Measurements from ENCODE around the gene PCSK4.

The PCSK4 gene

GRCh38 chr19:1466018-1466460, 24.1 kb downstream of the PCSK4 start:
- Histone ChIP-seq H3F3A (ENCODE audit: control insufficient read depth, insufficient read depth) (no peaks in the 10 kb centered on the region), H3K4me1 (ENCODE audit: control insufficient read depth, low read length) (peaks cover 12% of the 10 kb centered on the region), H3K4me2 (ENCODE audit: low read length) (no peak overlapping the region), H4K20me1 (ENCODE audit: control insufficient read depth, insufficient read depth, low read depth, low read length) (0 out of 2 replicates have a peak, but pooled peaks cover 3% of the 10 kb centered on the region), H3K79me2 (ENCODE audit: control insufficient read depth, low read length) (no peaks in the 10 kb centered on the region), H3K27me3 (ENCODE audit: control insufficient read depth, low read length) (peaks cover 25% of the 10 kb centered on the region), H3K9me2 (replicated peaks; ENCODE audit: control insufficient read depth, low read length) (no peaks in the 10 kb centered on the region), H3K27ac (ENCODE audit: low read depth, low read length) (no peak overlapping the region), H3K36me3 (ENCODE audit: control insufficient read depth, low read length) (no peaks in the 10 kb centered on the region), H3K9me3 (ENCODE audit: control insufficient read depth, insufficient read depth, low read length) (no peaks in the 10 kb centered on the region), H3K4me3 (ENCODE audit: low read length) (no peak overlapping the region)
- TF ChIP-seq EZH2phosphoT487 (IDR thresholded peaks at IDR 0.05; ENCODE audit: borderline replicate concordance, low read length) (no peak), CTCF (IDR thresholded peaks at IDR 0.05; ENCODE audit: low read depth, low read length, poor library complexity, severe bottlenecking) (no peak)

GRCh38 chr19:1465191-1466016, 24.7 kb downstream of the PCSK4 start:
- no peak overlapping the region for H3K27ac ChIP-seq (ENCODE audit: low read depth, low read length)
- no peaks in the 10 kb centered on the region for H3F3A ChIP-seq (ENCODE audit: control insufficient read depth, insufficient read depth)
- H4K20me1 ChIP-seq (ENCODE audit: control insufficient read depth, insufficient read depth, low read depth, low read length), result no peaks in the 10 kb centered on the region
- TF ChIP-seq CTCF (IDR thresholded peaks at IDR 0.05; ENCODE audit: low read depth, low read length, poor library complexity, severe bottlenecking) (no peak), EZH2phosphoT487 (IDR thresholded peaks at IDR 0.05; ENCODE audit: borderline replicate concordance, low read length) (no peak)
- H3K4me1 ChIP-seq (ENCODE audit: control insufficient read depth, low read length), result peaks cover 6% of the 10 kb centered on the region
- peaks cover 18% of the 10 kb centered on the region for H3K27me3 ChIP-seq (ENCODE audit: control insufficient read depth, low read length)
- no peak overlapping the region for H3K4me3 ChIP-seq (ENCODE audit: low read length)
- no peaks in the 10 kb centered on the region for H3K9me3 ChIP-seq (ENCODE audit: control insufficient read depth, insufficient read depth, low read length)
- H3K9me2 ChIP-seq (replicated peaks; ENCODE audit: control insufficient read depth, low read length), result no peaks in the 10 kb centered on the region
- no peaks in the 10 kb centered on the region for H3K36me3 ChIP-seq (ENCODE audit: control insufficient read depth, low read length)
- H3K79me2 ChIP-seq (ENCODE audit: control insufficient read depth, low read length), result no peaks in the 10 kb centered on the region
- no peak overlapping the region for H3K4me2 ChIP-seq (ENCODE audit: low read length)

- H3K9me3 ChIP-seq (ENCODE audit: control insufficient read depth, insufficient read depth, low read length), result no peaks in the 10 kb centered on the region
- H3K9me2 ChIP-seq (replicated peaks; ENCODE audit: control insufficient read depth, low read length), result no peaks in the 10 kb centered on the region
- H3K4me3 ChIP-seq (ENCODE audit: low read length), result no peak overlapping the region
- no peak overlapping the region for H3K27ac ChIP-seq (ENCODE audit: low read depth, low read length)
- H4K20me1 ChIP-seq (ENCODE audit: control insufficient read depth, insufficient read depth, low read depth, low read length), result no peaks in the 10 kb centered on the region
- no peak for TF ChIP-seq EZH2phosphoT487 (IDR thresholded peaks at IDR 0.05; ENCODE audit: borderline replicate concordance, low read length)
- TF ChIP-seq CTCF (IDR thresholded peaks at IDR 0.05; ENCODE audit: low read depth, low read length, poor library complexity, severe bottlenecking), result no peak
- H3K27me3 ChIP-seq (ENCODE audit: control insufficient read depth, low read length), result no peaks in the 10 kb centered on the region
- no peaks in the 10 kb centered on the region for H3K4me1 ChIP-seq (ENCODE audit: control insufficient read depth, low read length)
- H3K36me3 ChIP-seq (ENCODE audit: control insufficient read depth, low read length), result no peaks in the 10 kb centered on the region
- H3K4me2 ChIP-seq (ENCODE audit: low read length), result no peak overlapping the region
- H3F3A ChIP-seq (ENCODE audit: control insufficient read depth, insufficient read depth), result no peaks in the 10 kb centered on the region; the same call in 1 of the 2 replicates
- no peaks in the 10 kb centered on the region for H3K79me2 ChIP-seq (ENCODE audit: control insufficient read depth, low read length)
Observed at GRCh38 chr19:1461862-1462261, 28.3 kb downstream of the PCSK4 start.

All from DOHH2 (cell line).